ENCODE data around the gene VPS4A.
A peak's percentile ranks its signal among the peaks of the same experiment; 100 is the strongest.

- TF ChIP-seq CTCF (conservative IDR thresholded peaks at IDR 0.05; ENCODE audit: low read depth, low read length) = peak; percentile 96
- TF ChIP-seq RAD21 (IDR thresholded peaks at IDR 0.05; ENCODE audit: low read length) = peak; percentile 49
- TF ChIP-seq MAFK (IDR thresholded peaks at IDR 0.05; ENCODE audit: low read depth, low read length) = no peak
- TF ChIP-seq POLR2A (IDR thresholded peaks at IDR 0.05; ENCODE audit: low read depth, low read length) = peak; percentile 70
- 0 out of 2 replicates have a peak, but pooled peaks have one; percentile 42 for TF ChIP-seq CHD1 (IDR thresholded peaks at IDR 0.05; ENCODE audit: low read depth, low read length)
- peak; percentile 54; the same call in 1 of the 2 replicates for TF ChIP-seq MAZ (IDR thresholded peaks at IDR 0.05; ENCODE audit: borderline replicate concordance, low read depth, low read length)
- TF ChIP-seq CEBPB (IDR thresholded peaks at IDR 0.05; ENCODE audit: low read depth, low read length) = no peak
- no peak for TF ChIP-seq FOS (IDR thresholded peaks at IDR 0.05; ENCODE audit: low read depth, low read length)
- peak; percentile 43; the same call in 1 of the 2 replicates for TF ChIP-seq SMC3 (IDR thresholded peaks at IDR 0.05; ENCODE audit: low read depth, low read length)
- TF ChIP-seq USF2 (IDR thresholded peaks at IDR 0.05; ENCODE audit: low read depth, low read length) = no peak
- no peak for TF ChIP-seq RCOR1 (IDR thresholded peaks at IDR 0.05; ENCODE audit: insufficient replicate concordance, low read length)
- no peak for TF ChIP-seq RFX5 (IDR thresholded peaks at IDR 0.05; ENCODE audit: low read depth, low read length)
Observed at GRCh38 chr16:69310653-69311532, at the start of gene VPS4A.

Data from IMR-90 (cell line).